ENCODE results near the gene ARHGAP19.
A peak's percentile ranks its signal among the peaks of the same experiment; 100 is the strongest.
"Not testable (repeated sequence)": the region's sequence is repeated elsewhere in the genome, so short reads cannot be mapped to it uniquely, and the experiment has no call there.

The ARHGAP19 gene

DNA sequence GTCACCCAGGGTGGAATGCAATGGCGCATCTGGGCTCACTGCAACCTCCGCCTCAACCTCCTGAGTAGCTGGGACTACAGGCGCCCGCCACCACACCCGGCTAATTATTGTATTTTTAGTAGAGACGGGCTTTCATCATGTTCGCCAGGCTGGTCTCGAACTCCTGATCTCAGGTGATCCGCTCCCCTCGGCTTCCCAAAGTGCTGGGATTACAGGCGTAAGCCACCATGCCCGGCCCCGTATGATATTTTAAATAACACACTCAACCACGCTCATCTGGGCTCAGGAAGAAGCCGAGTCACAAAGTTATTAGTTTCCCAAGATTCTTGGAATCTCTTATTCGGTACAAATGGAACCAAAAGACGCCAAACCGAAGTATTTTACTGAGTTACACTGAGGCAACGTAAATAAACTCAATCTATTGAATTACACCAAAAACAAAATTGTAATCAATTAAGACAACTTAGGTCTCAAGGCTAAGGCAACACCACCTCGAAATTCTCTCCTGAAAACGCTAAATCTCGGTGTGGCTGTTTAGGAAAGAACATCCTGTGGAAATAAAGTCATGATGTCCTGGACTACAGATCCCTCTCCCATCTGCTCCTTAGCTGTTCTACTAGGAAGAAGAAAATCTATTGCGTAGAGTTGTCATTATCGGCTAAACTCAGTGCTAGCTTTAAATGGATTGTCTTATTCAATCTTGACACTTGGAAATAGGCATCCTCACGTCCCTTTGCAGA, 910 bp downstream of the ARHGAP19 start:
- H3K27me3 ChIP-seq (ENCODE audit: insufficient read depth, poor library complexity, severe bottlenecking), result no peaks in the 10 kb centered on the region
- peak overlapping the region; percentile 71 for H3K4me3 ChIP-seq (replicated peaks; ENCODE audit: insufficient read depth, low read length)
- H3K27ac ChIP-seq (replicated peaks), result peak overlapping the region; percentile 95
- no peak for TF ChIP-seq SPI1 (IDR thresholded peaks at IDR 0.05; ENCODE audit: borderline replicate concordance, low read depth)
- TF ChIP-seq, protein P1, sequence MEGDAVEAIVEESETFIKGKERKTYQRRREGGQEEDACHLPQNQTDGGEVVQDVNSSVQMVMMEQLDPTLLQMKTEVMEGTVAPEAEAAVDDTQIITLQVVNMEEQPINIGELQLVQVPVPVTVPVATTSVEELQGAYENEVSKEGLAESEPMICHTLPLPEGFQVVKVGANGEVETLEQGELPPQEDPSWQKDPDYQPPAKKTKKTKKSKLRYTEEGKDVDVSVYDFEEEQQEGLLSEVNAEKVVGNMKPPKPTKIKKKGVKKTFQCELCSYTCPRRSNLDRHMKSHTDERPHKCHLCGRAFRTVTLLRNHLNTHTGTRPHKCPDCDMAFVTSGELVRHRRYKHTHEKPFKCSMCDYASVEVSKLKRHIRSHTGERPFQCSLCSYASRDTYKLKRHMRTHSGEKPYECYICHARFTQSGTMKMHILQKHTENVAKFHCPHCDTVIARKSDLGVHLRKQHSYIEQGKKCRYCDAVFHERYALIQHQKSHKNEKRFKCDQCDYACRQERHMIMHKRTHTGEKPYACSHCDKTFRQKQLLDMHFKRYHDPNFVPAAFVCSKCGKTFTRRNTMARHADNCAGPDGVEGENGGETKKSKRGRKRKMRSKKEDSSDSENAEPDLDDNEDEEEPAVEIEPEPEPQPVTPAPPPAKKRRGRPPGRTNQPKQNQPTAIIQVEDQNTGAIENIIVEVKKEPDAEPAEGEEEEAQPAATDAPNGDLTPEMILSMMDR (IDR thresholded peaks at IDR 0.05; ENCODE audit: insufficient read depth, low read length), result no peak
- TF ChIP-seq GABPA (IDR thresholded peaks at IDR 0.05; ENCODE audit: low read depth), result no peak
- TF ChIP-seq POLR2AphosphoS5 (IDR thresholded peaks at IDR 0.05; ENCODE audit: low read depth), result no peak
- TF ChIP-seq, protein P2, sequence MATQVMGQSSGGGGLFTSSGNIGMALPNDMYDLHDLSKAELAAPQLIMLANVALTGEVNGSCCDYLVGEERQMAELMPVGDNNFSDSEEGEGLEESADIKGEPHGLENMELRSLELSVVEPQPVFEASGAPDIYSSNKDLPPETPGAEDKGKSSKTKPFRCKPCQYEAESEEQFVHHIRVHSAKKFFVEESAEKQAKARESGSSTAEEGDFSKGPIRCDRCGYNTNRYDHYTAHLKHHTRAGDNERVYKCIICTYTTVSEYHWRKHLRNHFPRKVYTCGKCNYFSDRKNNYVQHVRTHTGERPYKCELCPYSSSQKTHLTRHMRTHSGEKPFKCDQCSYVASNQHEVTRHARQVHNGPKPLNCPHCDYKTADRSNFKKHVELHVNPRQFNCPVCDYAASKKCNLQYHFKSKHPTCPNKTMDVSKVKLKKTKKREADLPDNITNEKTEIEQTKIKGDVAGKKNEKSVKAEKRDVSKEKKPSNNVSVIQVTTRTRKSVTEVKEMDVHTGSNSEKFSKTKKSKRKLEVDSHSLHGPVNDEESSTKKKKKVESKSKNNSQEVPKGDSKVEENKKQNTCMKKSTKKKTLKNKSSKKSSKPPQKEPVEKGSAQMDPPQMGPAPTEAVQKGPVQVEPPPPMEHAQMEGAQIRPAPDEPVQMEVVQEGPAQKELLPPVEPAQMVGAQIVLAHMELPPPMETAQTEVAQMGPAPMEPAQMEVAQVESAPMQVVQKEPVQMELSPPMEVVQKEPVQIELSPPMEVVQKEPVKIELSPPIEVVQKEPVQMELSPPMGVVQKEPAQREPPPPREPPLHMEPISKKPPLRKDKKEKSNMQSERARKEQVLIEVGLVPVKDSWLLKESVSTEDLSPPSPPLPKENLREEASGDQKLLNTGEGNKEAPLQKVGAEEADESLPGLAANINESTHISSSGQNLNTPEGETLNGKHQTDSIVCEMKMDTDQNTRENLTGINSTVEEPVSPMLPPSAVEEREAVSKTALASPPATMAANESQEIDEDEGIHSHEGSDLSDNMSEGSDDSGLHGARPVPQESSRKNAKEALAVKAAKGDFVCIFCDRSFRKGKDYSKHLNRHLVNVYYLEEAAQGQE (IDR thresholded peaks at IDR 0.05; ENCODE audit: insufficient replicate concordance, low read depth), result no peak
- peak in 1 of 2 experiments; percentile 16 for DNase-seq (ENCODE audit: low read depth in 1 of 2, low spot score in 1 of 2)

DNA sequence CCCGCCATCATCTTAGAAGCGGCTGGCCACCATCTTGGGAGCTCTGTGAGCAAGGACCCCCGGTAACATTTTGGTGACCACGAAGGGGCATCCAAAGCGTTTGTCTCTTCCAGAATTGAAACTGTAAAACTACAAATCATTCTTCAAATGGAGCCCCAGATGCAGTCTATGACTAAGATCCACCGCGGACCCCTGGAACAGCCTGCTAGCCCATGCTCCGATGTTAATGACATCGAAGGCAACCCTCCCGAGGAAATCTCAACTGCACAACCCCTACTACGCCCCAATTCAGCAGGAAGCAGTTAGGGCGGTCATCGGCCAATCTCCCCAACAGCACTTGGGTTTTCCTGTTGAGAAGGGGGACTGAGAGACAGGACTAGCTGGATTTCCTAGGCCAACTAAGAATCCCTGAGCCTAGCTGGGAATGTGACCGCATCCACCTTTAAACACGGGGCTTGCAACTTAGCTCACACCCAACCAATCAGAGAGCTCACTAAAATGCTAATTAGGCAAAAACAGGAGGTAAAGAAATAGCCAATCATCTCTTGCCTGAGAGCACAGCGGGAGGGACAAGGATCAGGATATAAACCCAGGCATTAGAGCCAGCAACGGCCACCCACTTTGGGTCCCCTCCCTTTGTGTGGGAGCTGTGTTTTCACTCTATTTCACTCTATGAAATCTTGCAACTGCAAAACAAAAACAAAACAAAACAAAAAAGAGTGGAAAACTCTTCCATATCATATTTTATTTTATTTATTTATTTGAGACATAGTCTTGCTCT, 1.7 kb downstream of the ARHGAP19 start:
- DNase-seq (ENCODE audit: low read depth in 1 of 2, low spot score in 1 of 2); H3K27ac ChIP-seq (replicated peaks); H3K27me3 ChIP-seq (ENCODE audit: insufficient read depth, poor library complexity, severe bottlenecking): not testable (repeated sequence)
- peak overlapping the region; percentile 71 for H3K4me3 ChIP-seq (replicated peaks; ENCODE audit: insufficient read depth, low read length)

- DNase-seq (ENCODE audit: low read depth in 1 of 2, low spot score in 1 of 2); H3K27me3 ChIP-seq (ENCODE audit: insufficient read depth, poor library complexity, severe bottlenecking); H3K27ac ChIP-seq (replicated peaks); H3K4me3 ChIP-seq (replicated peaks; ENCODE audit: insufficient read depth, low read length): not testable (repeated sequence)
Measured at GRCh38 chr10:97290076-97290475, 2.4 kb downstream of the ARHGAP19 start.

- Histone ChIP-seq H3K4me3 (replicated peaks; ENCODE audit: insufficient read depth, low read length) (no peak overlapping the region), H3K27me3 (ENCODE audit: insufficient read depth, poor library complexity, severe bottlenecking) (no peaks in the 10 kb centered on the region), H3K27ac (replicated peaks) (no peak overlapping the region)
- DNase-seq (ENCODE audit: low read depth in 1 of 2, low spot score in 1 of 2), result no peak
- TF ChIP-seq POLR2AphosphoS5 (IDR thresholded peaks at IDR 0.05; ENCODE audit: low read depth) (no peak), SPI1 (IDR thresholded peaks at IDR 0.05; ENCODE audit: borderline replicate concordance, low read depth) (no peak), GABPA (IDR thresholded peaks at IDR 0.05; ENCODE audit: low read depth) (no peak)
- TF ChIP-seq, protein P1 (IDR thresholded peaks at IDR 0.05; ENCODE audit: insufficient read depth, low read length), result no peak
- TF ChIP-seq, protein P2 (IDR thresholded peaks at IDR 0.05; ENCODE audit: insufficient replicate concordance, low read depth), result no peak
Measured at GRCh38 chr10:97280783-97281182, 11.7 kb downstream of the ARHGAP19 start.
